Head of caudate nucleus (tissue), 42 donors: ENCODE measurements around the gene CFAP97D1.

Source experiments
- DNase-seq, 42 donors: peaks; one replicate each; pipeline versions ENCODE4 v3.0.0 to v3.0.0-alpha.2; 2020 to 2021; ENCODE audit warnings: mixed read lengths in 7 of 42
- intact Hi-C: fragments of 100-400 bp; cut with DNase I; formaldehyde crosslinking; loops from one replicate; pipeline ENCODE4 v1.15.0; 2022

Gene CFAP97D1

GRCh38 chr17:43766413-43767052 lies 13.7 kb upstream of the CFAP97D1 start:
- DNase-seq, result peak in 41 of 42 donors; percentile 27 to 88 (median 74)
- intact Hi-C loops, result no loop called here

- peak in 3 of 42 donors; percentile 14 to 37 (median 24) for DNase-seq
- intact Hi-C loops, result no loop called here
Observed at GRCh38 chr17:43767053-43767712, 13.1 kb upstream of the CFAP97D1 start.

GRCh38 chr17:43767713-43768059 lies 12.5 kb upstream of the CFAP97D1 start:
- peak in 1 of 42 donors; percentile 27 for DNase-seq
- intact Hi-C loops, result no loop called here

- DNase-seq, result peak in 26 of 42 donors; percentile 22 to 62 (median 42)
- intact Hi-C loops, result no loop called here
Observed at GRCh38 chr17:43768382-43768781, 11.9 kb upstream of the CFAP97D1 start.

- peak in 1 of 42 donors; percentile 21 for DNase-seq
- intact Hi-C loops, result no loop called here
Observed at GRCh38 chr17:43768943-43769342, 11.3 kb upstream of the CFAP97D1 start.

- DNase-seq, result no peak
- intact Hi-C loops, result no loop called here
Observed at GRCh38 chr17:43769426-43769825, 10.8 kb upstream of the CFAP97D1 start.

GRCh38 chr17:43769859-43770258 lies 10.4 kb upstream of the CFAP97D1 start:
- intact Hi-C loops, result no loop called here
- DNase-seq, result no peak

GRCh38 chr17:43770957-43771356 lies 9.3 kb upstream of the CFAP97D1 start:
- no peak for DNase-seq

GRCh38 chr17:43771463-43771862 lies 8.8 kb upstream of the CFAP97D1 start:
- DNase-seq, result peak in 2 of 42 donors; percentile 22 to 26
- intact Hi-C loops, result no loop called here

More at GRCh38 chr17:43770957-43771356, 9.3 kb upstream of the CFAP97D1 start:
- intact Hi-C loops, result no loop called here

GRCh38 chr17:43772877-43773648 lies 7.2 kb upstream of the CFAP97D1 start:
- DNase-seq, result peak in 16 of 42 donors; percentile 3 to 55 (median 36)
- intact Hi-C loops, result no loop called here

- intact Hi-C loops, result no loop called here
- peak in 2 of 42 donors; percentile 0 to 33 for DNase-seq
Observed at GRCh38 chr17:43774304-43775250, 5.7 kb upstream of the CFAP97D1 start.

- peak; percentile 86 to 96 (median 92) for DNase-seq
- intact Hi-C loops, result no loop called here
Observed at GRCh38 chr17:43778337-43779144, 1.7 kb upstream of the CFAP97D1 start, which contains the start of gene DUSP3. Gene DUSP3, minus strand, starts transcription at chr17:43778977. Its CDS starts 53 bp downstream, at chr17:43778924.

GRCh38 chr17:43779145-43780125 lies 800 bp upstream of the CFAP97D1 start:
- intact Hi-C loops, result no loop called here

GRCh38 chr17:43782913-43783680 lies 2.9 kb downstream of the CFAP97D1 start:
- intact Hi-C loops, result no loop called here
- DNase-seq, result peak in 1 of 42 donors; percentile 36

More at GRCh38 chr17:43779145-43780125, 800 bp upstream of the CFAP97D1 start:
- DNase-seq, result peak in 9 of 42 donors; percentile 22 to 56 (median 41)

GRCh38 chr17:43784068-43784467 lies 3.8 kb downstream of the CFAP97D1 start:
- no peak for DNase-seq
- intact Hi-C loops, result no loop called here

GRCh38 chr17:43784628-43785101 lies 4.4 kb downstream of the CFAP97D1 start:
- intact Hi-C loops, result no loop called here
- DNase-seq, result peak in 2 of 42 donors; percentile 63 to 66
